Measurements from ENCODE around the gene CDKL1. TPM values are rescaled to one million over a fixed set of nuclear protein-coding genes. Genes with fewer than 3 reads are reported as not detected.

The CDKL1 gene
- total and polyA plus RNA-seq, 2 donors (not counting 1 experiment from before 2014, with no cell fraction given), result 18.5 to 22.8 TPM

- Histone ChIP-seq H3K4me3 (replicated peaks in 1 of 4; ENCODE audit: control extremely low read depth in 1 of 4, insufficient read depth in 1 of 4, low read depth in 3 of 4, low read length in 4 of 4) (no peak overlapping the region), H3K4me2 (ENCODE audit: extremely low read depth, insufficient read depth, low read length) (no peak overlapping the region), H3K27me3 (ENCODE audit: control insufficient read depth, insufficient read depth, low read length) (no peaks in the 10 kb centered on the region), H3K4me1 (ENCODE audit: control insufficient read depth, extremely low read depth, insufficient read depth, low read length) (peaks cover 18% of the 10 kb centered on the region), H3K9ac (ENCODE audit: insufficient read depth, low read length) (no peak overlapping the region), H3K27ac (ENCODE audit: insufficient read depth, low read length) (no peak overlapping the region), H3K36me3 (ENCODE audit: control insufficient read depth, insufficient read depth, low read length) (no peaks in the 10 kb centered on the region), H4K20me1 (ENCODE audit: control insufficient read depth, extremely low read depth, insufficient read depth, low read length) (no peaks in the 10 kb centered on the region), H3K9me3 (ENCODE audit: control insufficient read depth, insufficient read depth, low read depth, low read length) (no peaks in the 10 kb centered on the region), H3K79me2 (ENCODE audit: control insufficient read depth, insufficient read depth, low read length) (no peaks in the 10 kb centered on the region), H2AFZ (ENCODE audit: low read length) (no peak overlapping the region)
- DNase-seq (ENCODE audit: low read depth in 2 of 2), result no peak
- TF ChIP-seq CTCF (conservative IDR thresholded peaks at IDR 0.05 in 1 of 2, IDR thresholded peaks at IDR 0.05 in 1 of 2; ENCODE audit: low read depth in 1 of 2, low read length in 2 of 2), result no peak
- TF ChIP-seq EZH2 (IDR thresholded peaks at IDR 0.05; ENCODE audit: low read length, missing control alignments), result no peak
These were observed 1.5 kb upstream of the CDKL1 start for GRCh38 chr14:50398189-50398580.

GRCh38 chr14:50397390-50398188 lies 908 bp upstream of the CDKL1 start:
- TF ChIP-seq EZH2 (IDR thresholded peaks at IDR 0.05; ENCODE audit: low read length, missing control alignments) (no peak), CTCF (conservative IDR thresholded peaks at IDR 0.05 in 1 of 2, IDR thresholded peaks at IDR 0.05 in 1 of 2; ENCODE audit: low read depth in 1 of 2, low read length in 2 of 2) (no peak)
- no peaks in the 10 kb centered on the region for H3K9me3 ChIP-seq (ENCODE audit: control insufficient read depth, insufficient read depth, low read depth, low read length)
- H3K4me3 ChIP-seq (replicated peaks in 1 of 4; ENCODE audit: control extremely low read depth in 1 of 4, insufficient read depth in 1 of 4, low read depth in 3 of 4, low read length in 4 of 4), result peak overlapping the region; percentile 55 to 78 (median 66)
- H3K27me3 ChIP-seq (ENCODE audit: control insufficient read depth, insufficient read depth, low read length), result no peaks in the 10 kb centered on the region
- no peak overlapping the region for H3K9ac ChIP-seq (ENCODE audit: insufficient read depth, low read length)
- DNase-seq (ENCODE audit: low read depth in 2 of 2), result no peak
- peak overlapping the region; percentile 99 for H3K4me2 ChIP-seq (ENCODE audit: extremely low read depth, insufficient read depth, low read length)
- H3K27ac ChIP-seq (ENCODE audit: insufficient read depth, low read length), result peak overlapping the region; percentile 86
- no peaks in the 10 kb centered on the region for H4K20me1 ChIP-seq (ENCODE audit: control insufficient read depth, extremely low read depth, insufficient read depth, low read length)
- no peaks in the 10 kb centered on the region for H3K36me3 ChIP-seq (ENCODE audit: control insufficient read depth, insufficient read depth, low read length)
- no peaks in the 10 kb centered on the region for H3K79me2 ChIP-seq (ENCODE audit: control insufficient read depth, insufficient read depth, low read length)
- H3K4me1 ChIP-seq (ENCODE audit: control insufficient read depth, extremely low read depth, insufficient read depth, low read length), result peaks cover 16% of the 10 kb centered on the region
- peak overlapping the region; percentile 93 for H2AFZ ChIP-seq (ENCODE audit: low read length)

- Histone ChIP-seq H2AFZ (ENCODE audit: low read length) (no peak overlapping the region), H3K36me3 (ENCODE audit: control insufficient read depth, insufficient read depth, low read length) (no peaks in the 10 kb centered on the region), H3K79me2 (ENCODE audit: control insufficient read depth, insufficient read depth, low read length) (no peaks in the 10 kb centered on the region), H3K27me3 (ENCODE audit: control insufficient read depth, insufficient read depth, low read length) (no peaks in the 10 kb centered on the region), H3K4me1 (ENCODE audit: control insufficient read depth, extremely low read depth, insufficient read depth, low read length) (peaks cover 16% of the 10 kb centered on the region), H3K27ac (ENCODE audit: insufficient read depth, low read length) (peak overlapping the region; percentile 86), H3K9me3 (ENCODE audit: control insufficient read depth, insufficient read depth, low read depth, low read length) (no peaks in the 10 kb centered on the region), H3K4me2 (ENCODE audit: extremely low read depth, insufficient read depth, low read length) (peak overlapping the region; percentile 95), H3K9ac (ENCODE audit: insufficient read depth, low read length) (no peak overlapping the region), H4K20me1 (ENCODE audit: control insufficient read depth, extremely low read depth, insufficient read depth, low read length) (no peaks in the 10 kb centered on the region), H3K4me3 (replicated peaks in 1 of 4; ENCODE audit: control extremely low read depth in 1 of 4, insufficient read depth in 1 of 4, low read depth in 3 of 4, low read length in 4 of 4) (peak overlapping the region; percentile 66 to 83 (median 76))
- DNase-seq (ENCODE audit: low read depth in 2 of 2), result no peak
- no peak for TF ChIP-seq CTCF (conservative IDR thresholded peaks at IDR 0.05 in 1 of 2, IDR thresholded peaks at IDR 0.05 in 1 of 2; ENCODE audit: low read depth in 1 of 2, low read length in 2 of 2)
- no peak for TF ChIP-seq EZH2 (IDR thresholded peaks at IDR 0.05; ENCODE audit: low read length, missing control alignments)
These were observed 1.2 kb downstream of the CDKL1 start for GRCh38 chr14:50395448-50395847.
